Muscle of arm (tissue), 14 donors: ENCODE measurements around the gene ARTN. TPM values are rescaled to one million over a fixed set of nuclear protein-coding genes. Genes with fewer than 3 reads are reported as not detected.

Experiments
- DNase-seq: peaks from one replicate; pipeline ENCODE4 v3.0.0-alpha.2; 2013
- long read RNA-seq, 11 donors: transcript quantifications; one replicate each; lab custom pipeline, GENCODE V29; 2026
- polyA plus RNA-seq, 12 donors: library from polyadenylated mRNA; unstranded; fragments of 120-200 nt; gene quantifications; one replicate each; pipeline ENCODE4 v1.2.1, GENCODE V29; 2013; ENCODE audit not compliant: insufficient read length in 12 of 12

Gene ARTN
- 1 to 10 TPM in 5 of 12 donors, under 1 TPM in 5, not detected in 2; 0.54 to 5.7 (median 1.2) TPM for polyA plus RNA-seq
- long read RNA-seq, donor 1, result 0 reads
- long read RNA-seq, donor 2, result 0 reads
- long read RNA-seq, donor 3, result 0 reads
- long read RNA-seq, donor 4, result 0 reads
- long read RNA-seq, donor 5, result 0 reads
- long read RNA-seq, donor 6, result 0 reads
- long read RNA-seq, donor 7, result 0 reads
- long read RNA-seq, donor 8, result 0 reads
- long read RNA-seq, donor 9, result 0 reads
- long read RNA-seq, donor 10, result 0 reads
- long read RNA-seq, donor 11, result 0 reads

GRCh38 chr1:43933386-43934100, at the start of gene ARTN:
ARTN (plus strand) TSS chr1:43933801; CDS start chr1:43935657, 1,856 bp downstream.
- DNase-seq, result no peak

GRCh38 chr1:43885279-43885801, 48.3 kb upstream of the ARTN start:
- no peak for DNase-seq

- no peak for DNase-seq
Observed at GRCh38 chr1:43887748-43888147, 45.9 kb upstream of the ARTN start.

- no peak for DNase-seq
Observed at GRCh38 chr1:43890815-43891214, 42.8 kb upstream of the ARTN start.

GRCh38 chr1:43893006-43893405, 40.6 kb upstream of the ARTN start:
- DNase-seq, result no peak

GRCh38 chr1:43898981-43899380, 34.6 kb upstream of the ARTN start:
- DNase-seq, result no peak

- no peak for DNase-seq
Observed at GRCh38 chr1:43900386-43900785, 33.2 kb upstream of the ARTN start.

GRCh38 chr1:43901196-43901961, 32.2 kb upstream of the ARTN start:
- no peak for DNase-seq

- DNase-seq, result no peak
Observed at GRCh38 chr1:43902058-43902831, 31.4 kb upstream of the ARTN start.

- no peak for DNase-seq
Observed at GRCh38 chr1:43904660-43905551, 28.7 kb upstream of the ARTN start.

GRCh38 chr1:43908226-43908625, 25.4 kb upstream of the ARTN start:
- no peak for DNase-seq

GRCh38 chr1:43908858-43909257, 24.7 kb upstream of the ARTN start:
- no peak for DNase-seq

GRCh38 chr1:43910343-43910742, 23.3 kb upstream of the ARTN start:
- DNase-seq, result no peak

- DNase-seq, result peak; percentile 14
Observed at GRCh38 chr1:43912607-43913006, 21.0 kb upstream of the ARTN start.

- no peak for DNase-seq
Observed at GRCh38 chr1:43913051-43913501, 20.5 kb upstream of the ARTN start.

GRCh38 chr1:43913666-43914360, 19.8 kb upstream of the ARTN start:
- no peak for DNase-seq

- no peak for DNase-seq
Observed at GRCh38 chr1:43914576-43915525, 18.8 kb upstream of the ARTN start.

- no peak for DNase-seq
Observed at GRCh38 chr1:43919906-43920305, 13.7 kb upstream of the ARTN start.

- DNase-seq, result no peak
Observed at GRCh38 chr1:43921022-43921421, 12.6 kb upstream of the ARTN start.
